K562 (cell line): ENCODE measurements around the gene CGB8. TPM values are rescaled to one million over a fixed set of nuclear protein-coding genes. Genes with fewer than 3 reads are reported as not detected.
A peak's percentile ranks its signal among the peaks of the same experiment; 100 is the strongest.

ENCODE experiments used
- COPS2 ChIP-seq: fragments of 450-650 bp; conservative IDR thresholded peaks from 2 replicates; pipeline ENCODE4 v1.6.1; 2016; ENCODE audit warnings: mild to moderate bottlenecking, moderate library complexity
- CREBBP ChIP-seq: IDR thresholded peaks from one replicate; pipeline ENCODE4 v1.6.1; 2012; ENCODE audit warnings: low read depth, mild to moderate bottlenecking, control low read depth, inconsistent platforms, low read length
- ELF1 ChIP-seq: fragments of 200-800 bp; sonication (Bioruptor generic); IDR thresholded peaks from 2 replicates; pipeline ENCODE4 v1.6.1; 2016; ENCODE audit warnings: missing genetic modification characterization, missing compliant biosample characterization
- KAT2B ChIP-seq: IDR thresholded peaks from one replicate; pipeline ENCODE4 v1.6.1; 2012; ENCODE audit warnings: low read depth, mild to moderate bottlenecking, control low read depth, inconsistent platforms, low read length, moderate library complexity
- MTA1 ChIP-seq: fragments of 450-650 bp; IDR thresholded peaks from 2 replicates; pipeline ENCODE4 v1.6.1; 2017; ENCODE audit warnings: borderline replicate concordance
- NR3C1 ChIP-seq: sonication (generic); formaldehyde crosslinking; IDR thresholded peaks from 2 replicates; pipeline ENCODE4 v1.8.1; 2022; ENCODE audit warnings: missing genetic modification reagents
- PRMT5 ChIP-seq: sonication (generic); formaldehyde crosslinking; IDR thresholded peaks from 2 replicates; pipeline ENCODE4 v1.5.0; 2020; ENCODE audit warnings: missing genetic modification reagents
- RAD21 ChIP-seq, 2 experiments: fragments of 250-450 bp in 1 of 2; fragments of 450-650 bp in 1 of 2; sonication (Bioruptor Pico) in 1 of 2; formaldehyde crosslinking in 1 of 2; IDR thresholded peaks in 1 of 2; conservative IDR thresholded peaks in 1 of 2; 2 replicates each; pipeline versions ENCODE4 v1.4.0 to v1.8.0; 2020 to 2022; ENCODE audit warnings: mild to moderate bottlenecking in 2 of 2, moderate library complexity in 1 of 2
- SMAD3 ChIP-seq: fragments of 450-650 bp; formaldehyde crosslinking; conservative IDR thresholded peaks from 2 replicates; pipeline ENCODE4 v1.4.0; 2020; ENCODE audit warnings: mild to moderate bottlenecking
- SPI1 ChIP-seq: IDR thresholded peaks from 2 replicates; pipeline ENCODE4 v1.6.1; 2011; ENCODE audit warnings: low read depth, low read length, control low read depth, borderline replicate concordance
- SRSF1 ChIP-seq: fragments of 200-400 bp; formaldehyde crosslinking; IDR thresholded peaks from 2 replicates; pipeline ENCODE4 v1.6.1; 2017; ENCODE audit warnings: mild to moderate bottlenecking, low read depth, low read length, moderate library complexity
- STAT5A ChIP-seq: IDR thresholded peaks from 2 replicates; pipeline ENCODE4 v1.6.1; 2012; ENCODE audit warnings: low read length, inconsistent platforms, borderline replicate concordance
- TEAD1 ChIP-seq, 2 experiments: fragments of 450-650 bp in 1 of 2; sonication (generic) in 1 of 2; formaldehyde crosslinking; IDR thresholded peaks; 2 replicates each; pipeline versions ENCODE4 v1.4.0 to v1.8.0; 2020 to 2022; ENCODE audit warnings: mild to moderate bottlenecking in 2 of 2, missing genetic modification reagents in 1 of 2
- ZNF76 ChIP-seq: fragments of 250-450 bp; sonication (Bioruptor Pico); IDR thresholded peaks from 2 replicates; pipeline ENCODE4 v1.4.0; 2020; ENCODE audit warnings: mild to moderate bottlenecking, moderate library complexity, borderline replicate concordance
- ZNF77 ChIP-seq: fragments of 250-450 bp; sonication (Bioruptor Pico); IDR thresholded peaks from 2 replicates; pipeline ENCODE4 v1.5.0; 2020
- polyA plus RNA-seq, 8 experiments: library from polyadenylated mRNA; depleted of rRNA in 4 of 8; stranded (reverse) in 5 of 8; unstranded in 3 of 8; fragments of >200 nt; fragmentation: Nextera tagmentation in 2 of 8; fragmentation: Illumina TruSeq in 1 of 8; extraction: Ambion mirVana in 2 of 8; extraction: Trizol in 1 of 8; gene quantifications; 2 replicates each; pipeline versions ENCODE4 v1.2.1 to v1.2.3, GENCODE V29; 2011 to 2014; ENCODE audit warnings: inconsistent platforms in 1 of 8, missing spikeins in 1 of 8
- total RNA-seq, 7 experiments: library from RNA; depleted of rRNA in 6 of 7; stranded (reverse); fragments of >200 nt in 6 of 7; fragmentation: Illumina TruSeq in 2 of 7; extraction: Trizol in 2 of 7; gene quantifications; 2 replicates each; pipeline versions ENCODE4 v1.2.1 to v1.2.3, GENCODE V29; 2011 to 2021; ENCODE audit warnings: low replicate concordance in 1 of 7
- TF ChIP-seq, protein P1 (sequence below): sonication (generic); formaldehyde crosslinking; IDR thresholded peaks from 2 replicates; pipeline ENCODE4 v1.8.0; 2022; ENCODE audit warnings: mild to moderate bottlenecking, missing genetic modification reagents
- TF ChIP-seq, protein P2 (sequence below): sonication (generic); formaldehyde crosslinking; IDR thresholded peaks from 2 replicates; pipeline ENCODE4 v1.8.0; 2022; ENCODE audit warnings: mild to moderate bottlenecking, low read depth, missing genetic modification reagents
- TF ChIP-seq, protein P3 (sequence below): fragments of 250-450 bp; sonication (Bioruptor Pico); IDR thresholded peaks from 2 replicates; pipeline ENCODE4 v1.5.0; 2021; ENCODE audit warnings: mild to moderate bottlenecking, borderline replicate concordance
- TF ChIP-seq, protein P4 (sequence below): fragments of 450-650 bp; IDR thresholded peaks from 2 replicates; pipeline ENCODE4 v1.6.1; 2017; ENCODE audit warnings: mild to moderate bottlenecking, moderate library complexity
- TF ChIP-seq, protein P5 (sequence below): fragments of 450-650 bp; formaldehyde crosslinking; IDR thresholded peaks from 2 replicates; pipeline ENCODE4 v1.4.0; 2020; ENCODE audit warnings: mild to moderate bottlenecking, moderate library complexity

CGB8 gene
- total and polyA plus RNA-seq, 9 of the 15 experiments (the other 6 are each of a cell fraction or from before 2014, with no cell fraction given), result not detected

DNA sequence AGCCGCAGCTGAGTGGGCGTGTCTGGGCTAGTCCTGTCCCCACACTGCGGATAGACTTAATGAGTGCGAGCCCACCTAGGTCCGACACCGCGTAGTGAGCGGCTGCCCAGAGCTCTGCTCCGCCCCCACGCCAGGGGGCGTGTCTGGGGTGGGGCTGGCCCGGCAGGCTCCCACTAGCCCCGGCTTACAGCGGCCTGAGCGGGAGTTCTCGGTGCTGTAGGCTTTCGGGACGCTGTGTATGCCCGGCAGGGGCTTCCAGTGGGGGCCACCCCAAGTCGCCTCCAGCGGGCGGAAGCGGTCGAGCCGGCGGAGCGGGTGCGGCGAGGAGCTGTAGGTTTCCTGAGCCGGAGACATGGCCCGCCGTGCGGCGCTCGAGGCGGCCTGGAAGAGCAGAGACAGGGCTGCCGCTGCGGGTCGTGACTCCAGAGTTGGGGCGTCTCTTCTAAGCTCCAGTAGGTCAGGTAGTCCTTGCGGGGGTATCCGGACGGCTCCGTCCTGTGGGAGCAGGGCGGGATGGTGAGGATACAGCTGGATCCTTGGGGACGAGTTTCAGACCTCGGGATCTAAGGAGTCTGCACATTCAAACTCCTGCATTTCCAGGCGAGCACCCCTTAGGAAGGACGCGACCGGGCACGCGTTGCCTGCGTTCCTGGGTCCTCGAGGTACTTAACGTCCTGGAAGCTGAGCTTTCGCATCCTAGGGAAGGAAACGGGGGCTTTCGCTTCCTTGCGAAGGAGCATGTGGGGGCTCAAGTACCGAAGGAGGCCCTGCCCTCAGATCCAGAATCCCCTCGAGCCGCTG lies 7.4 kb upstream of the CGB8 start (continued):
- TF ChIP-seq, protein P1, sequence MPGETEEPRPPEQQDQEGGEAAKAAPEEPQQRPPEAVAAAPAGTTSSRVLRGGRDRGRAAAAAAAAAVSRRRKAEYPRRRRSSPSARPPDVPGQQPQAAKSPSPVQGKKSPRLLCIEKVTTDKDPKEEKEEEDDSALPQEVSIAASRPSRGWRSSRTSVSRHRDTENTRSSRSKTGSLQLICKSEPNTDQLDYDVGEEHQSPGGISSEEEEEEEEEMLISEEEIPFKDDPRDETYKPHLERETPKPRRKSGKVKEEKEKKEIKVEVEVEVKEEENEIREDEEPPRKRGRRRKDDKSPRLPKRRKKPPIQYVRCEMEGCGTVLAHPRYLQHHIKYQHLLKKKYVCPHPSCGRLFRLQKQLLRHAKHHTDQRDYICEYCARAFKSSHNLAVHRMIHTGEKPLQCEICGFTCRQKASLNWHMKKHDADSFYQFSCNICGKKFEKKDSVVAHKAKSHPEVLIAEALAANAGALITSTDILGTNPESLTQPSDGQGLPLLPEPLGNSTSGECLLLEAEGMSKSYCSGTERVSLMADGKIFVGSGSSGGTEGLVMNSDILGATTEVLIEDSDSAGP (CRISPR knock-in tag), result no peak
- no peak for TF ChIP-seq CREBBP
- no peak for TF ChIP-seq ELF1 (tag)
- TF ChIP-seq SRSF1, result no peak
- TF ChIP-seq NR3C1 (CRISPR knock-in tag), result no peak
- no peak; a peak in 1 of 4 replicates for TF ChIP-seq RAD21 (CRISPR knock-in tag; conservative IDR thresholded peaks at IDR 0.05 in 1 of 2, IDR thresholded peaks at IDR 0.05 in 1 of 2)
- TF ChIP-seq TEAD1 (CRISPR knock-in tag; IDR thresholded peaks at IDR 0.05), result 0 out of 4 replicates have a peak, but pooled peaks of 1 of the 2 experiments have one; percentile 42
- no peak for TF ChIP-seq SPI1
- TF ChIP-seq STAT5A, result no peak
- no peak for TF ChIP-seq SMAD3
- no peak for TF ChIP-seq MTA1
- TF ChIP-seq, protein P2, sequence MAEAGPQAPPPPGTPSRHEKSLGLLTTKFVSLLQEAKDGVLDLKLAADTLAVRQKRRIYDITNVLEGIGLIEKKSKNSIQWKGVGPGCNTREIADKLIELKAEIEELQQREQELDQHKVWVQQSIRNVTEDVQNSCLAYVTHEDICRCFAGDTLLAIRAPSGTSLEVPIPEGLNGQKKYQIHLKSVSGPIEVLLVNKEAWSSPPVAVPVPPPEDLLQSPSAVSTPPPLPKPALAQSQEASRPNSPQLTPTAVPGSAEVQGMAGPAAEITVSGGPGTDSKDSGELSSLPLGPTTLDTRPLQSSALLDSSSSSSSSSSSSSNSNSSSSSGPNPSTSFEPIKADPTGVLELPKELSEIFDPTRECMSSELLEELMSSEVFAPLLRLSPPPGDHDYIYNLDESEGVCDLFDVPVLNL (CRISPR knock-in tag), result no peak
- TF ChIP-seq COPS2, result no peak
- TF ChIP-seq ZNF76 (CRISPR knock-in tag), result no peak
- no peak for TF ChIP-seq KAT2B
- TF ChIP-seq, protein P3, sequence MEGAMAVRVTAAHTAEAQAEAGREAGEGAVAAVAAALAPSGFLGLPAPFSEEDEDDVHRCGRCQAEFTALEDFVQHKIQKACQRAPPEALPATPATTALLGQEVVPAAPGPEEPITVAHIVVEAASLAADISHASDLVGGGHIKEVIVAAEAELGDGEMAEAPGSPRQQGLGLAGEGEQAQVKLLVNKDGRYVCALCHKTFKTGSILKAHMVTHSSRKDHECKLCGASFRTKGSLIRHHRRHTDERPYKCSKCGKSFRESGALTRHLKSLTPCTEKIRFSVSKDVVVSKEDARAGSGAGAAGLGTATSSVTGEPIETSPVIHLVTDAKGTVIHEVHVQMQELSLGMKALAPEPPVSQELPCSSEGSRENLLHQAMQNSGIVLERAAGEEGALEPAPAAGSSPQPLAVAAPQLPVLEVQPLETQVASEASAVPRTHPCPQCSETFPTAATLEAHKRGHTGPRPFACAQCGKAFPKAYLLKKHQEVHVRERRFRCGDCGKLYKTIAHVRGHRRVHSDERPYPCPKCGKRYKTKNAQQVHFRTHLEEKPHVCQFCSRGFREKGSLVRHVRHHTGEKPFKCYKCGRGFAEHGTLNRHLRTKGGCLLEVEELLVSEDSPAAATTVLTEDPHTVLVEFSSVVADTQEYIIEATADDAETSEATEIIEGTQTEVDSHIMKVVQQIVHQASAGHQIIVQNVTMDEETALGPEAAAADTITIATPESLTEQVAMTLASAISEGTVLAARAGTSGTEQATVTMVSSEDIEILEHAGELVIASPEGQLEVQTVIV, result no peak
- TF ChIP-seq PRMT5 (CRISPR knock-in tag), result no peak
- TF ChIP-seq, protein P4, sequence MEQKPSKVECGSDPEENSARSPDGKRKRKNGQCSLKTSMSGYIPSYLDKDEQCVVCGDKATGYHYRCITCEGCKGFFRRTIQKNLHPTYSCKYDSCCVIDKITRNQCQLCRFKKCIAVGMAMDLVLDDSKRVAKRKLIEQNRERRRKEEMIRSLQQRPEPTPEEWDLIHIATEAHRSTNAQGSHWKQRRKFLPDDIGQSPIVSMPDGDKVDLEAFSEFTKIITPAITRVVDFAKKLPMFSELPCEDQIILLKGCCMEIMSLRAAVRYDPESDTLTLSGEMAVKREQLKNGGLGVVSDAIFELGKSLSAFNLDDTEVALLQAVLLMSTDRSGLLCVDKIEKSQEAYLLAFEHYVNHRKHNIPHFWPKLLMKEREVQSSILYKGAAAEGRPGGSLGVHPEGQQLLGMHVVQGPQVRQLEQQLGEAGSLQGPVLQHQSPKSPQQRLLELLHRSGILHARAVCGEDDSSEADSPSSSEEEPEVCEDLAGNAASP, result no peak
- TF ChIP-seq, protein P5, sequence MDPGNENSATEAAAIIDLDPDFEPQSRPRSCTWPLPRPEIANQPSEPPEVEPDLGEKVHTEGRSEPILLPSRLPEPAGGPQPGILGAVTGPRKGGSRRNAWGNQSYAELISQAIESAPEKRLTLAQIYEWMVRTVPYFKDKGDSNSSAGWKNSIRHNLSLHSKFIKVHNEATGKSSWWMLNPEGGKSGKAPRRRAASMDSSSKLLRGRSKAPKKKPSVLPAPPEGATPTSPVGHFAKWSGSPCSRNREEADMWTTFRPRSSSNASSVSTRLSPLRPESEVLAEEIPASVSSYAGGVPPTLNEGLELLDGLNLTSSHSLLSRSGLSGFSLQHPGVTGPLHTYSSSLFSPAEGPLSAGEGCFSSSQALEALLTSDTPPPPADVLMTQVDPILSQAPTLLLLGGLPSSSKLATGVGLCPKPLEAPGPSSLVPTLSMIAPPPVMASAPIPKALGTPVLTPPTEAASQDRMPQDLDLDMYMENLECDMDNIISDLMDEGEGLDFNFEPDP (CRISPR knock-in tag), result no peak
- TF ChIP-seq ZNF77 (CRISPR knock-in tag), result no peak
